Endothelial cell of umbilical vein (primary cell): ENCODE data around the gene GSTA5. TPM values are rescaled to one million over a fixed set of nuclear protein-coding genes. Genes with fewer than 3 reads are reported as not detected.
"Not testable (repeated sequence)": the region's sequence is repeated elsewhere in the genome, so short reads cannot be mapped to it uniquely, and the experiment has no call there.

ENCODE experiments used
- BruUV-seq: library from RNA; stranded (reverse); fragments of 400-500 nt; replicated peaks from 2 replicates; lab custom pipeline; 2021; lab: Mats Ljungman, UMichigan
- CTCF ChIA-PET: fragments of 300-600, 350-600 bp; sonication (Branson Sonifier 250); formaldehyde crosslinking; loops from one replicate; lab custom pipeline; 2021; ENCODE audit warnings: antibody characterized with exemption, inconsistent platforms; lab: Charles Lee
- POLR2A ChIA-PET: fragments of 300-600, 350-600 bp; sonication (Branson Sonifier 250); formaldehyde crosslinking; loops from one replicate; lab custom pipeline; 2021; ENCODE audit warnings: antibody characterized with exemption, inconsistent platforms; lab: Charles Lee
- DNase-seq: peaks from one replicate; pipeline ENCODE4 v3.0.0-alpha.2; 2011; ENCODE audit warnings: low read depth, low spot score
- FAIRE-seq: peaks from 2 replicates; lab custom pipeline; 2011; peaks lifted over from hg19 to GRCh38; lab: Jason Lieb, UNC
- H2AFZ ChIP-seq: 2 replicates; pipeline ENCODE4 v1.6.0; 2012; ENCODE audit warnings: low read depth, low read length, control low read depth, inconsistent platforms
- H3K27ac ChIP-seq: 2 replicates; pipeline ENCODE4 v1.5.1; 2011; ENCODE audit warnings: low read depth, mild to moderate bottlenecking, control low read depth, low read length, moderate library complexity; ENCODE audit not compliant: insufficient read depth
- H3K27me3 ChIP-seq, 2 experiments: 2 replicates each; pipeline versions ENCODE4 v1.6.0 to v1.6.1; 2011; ENCODE audit warnings: low read length in 2 of 2, mixed read lengths in 1 of 2; ENCODE audit not compliant: control insufficient read depth in 2 of 2, insufficient read depth in 2 of 2
- H3K36me3 ChIP-seq, 2 experiments: 2 replicates in 1 of 2; 3 replicates in 1 of 2; pipeline ENCODE4 v1.5.1; 2011; ENCODE audit warnings: low read length in 2 of 2, mild to moderate bottlenecking in 1 of 2, moderate library complexity in 1 of 2; ENCODE audit not compliant: control insufficient read depth in 2 of 2, insufficient read depth in 2 of 2; ENCODE audit errors: extremely low read depth in 1 of 2
- H3K4me1 ChIP-seq: 3 replicates; pipeline ENCODE4 v1.5.1; 2011; ENCODE audit warnings: mild to moderate bottlenecking, low read length; ENCODE audit not compliant: control insufficient read depth, insufficient read depth; ENCODE audit errors: extremely low read depth
- H3K4me2 ChIP-seq: 2 replicates; pipeline ENCODE4 v1.6.1; 2011; ENCODE audit warnings: low read length, control low read depth, mixed read lengths; ENCODE audit not compliant: insufficient read depth
- H3K4me3 ChIP-seq, 3 experiments: fragments of 200-600 bp in 1 of 3; sonication (generic), shearing (Covaris generic) in 1 of 3; replicated peaks in 1 of 3; 2 replicates each; pipeline ENCODE4 v1.5.1; 2011 to 2016; ENCODE audit warnings: control low read depth in 3 of 3, low read length in 3 of 3, mild to moderate bottlenecking in 2 of 3, inconsistent platforms in 1 of 3, low read depth in 1 of 3, moderate library complexity in 1 of 3; ENCODE audit not compliant: insufficient read depth in 1 of 3
- H3K79me2 ChIP-seq: 2 replicates; pipeline ENCODE4 v1.6.0; 2012; ENCODE audit warnings: low read length, inconsistent platforms; ENCODE audit not compliant: control insufficient read depth, insufficient read depth
- H3K9ac ChIP-seq: replicated peaks from 2 replicates; pipeline ENCODE3; 2011; ENCODE audit warnings: low read length, control low read depth; ENCODE audit not compliant: insufficient read depth; ENCODE audit errors: extremely low read depth
- H3K9me1 ChIP-seq: replicated peaks from 3 replicates; pipeline ENCODE4 v1.6.0; 2011; ENCODE audit warnings: mild to moderate bottlenecking, low read length; ENCODE audit not compliant: control insufficient read depth, insufficient read depth; ENCODE audit errors: extremely low read depth
- H3K9me3 ChIP-seq: replicated peaks from 2 replicates; pipeline ENCODE4 v1.5.1; 2012; ENCODE audit warnings: low read length, inconsistent platforms; ENCODE audit not compliant: control insufficient read depth, insufficient read depth
- H4K20me1 ChIP-seq: replicated peaks from 2 replicates; pipeline ENCODE3; 2011; ENCODE audit warnings: mild to moderate bottlenecking, low read length; ENCODE audit not compliant: control insufficient read depth, insufficient read depth; ENCODE audit errors: extremely low read depth
- EZH2 ChIP-seq: IDR thresholded peaks from 2 replicates; pipeline ENCODE4 v1.6.1; 2012; ENCODE audit warnings: borderline replicate concordance, low read depth, mild to moderate bottlenecking, moderate library complexity, low read length, inconsistent platforms; ENCODE audit not compliant: severe bottlenecking
- FOS ChIP-seq: IDR thresholded peaks from 2 replicates; pipeline ENCODE4 v1.6.1; 2011; ENCODE audit warnings: mild to moderate bottlenecking, low read length, moderate library complexity, borderline replicate concordance; ENCODE audit not compliant: insufficient read depth
- GATA2 ChIP-seq: IDR thresholded peaks from 2 replicates; pipeline ENCODE4 v1.7.0; 2011; ENCODE audit warnings: low read depth, mild to moderate bottlenecking, moderate library complexity, mixed read lengths, low read length; ENCODE audit not compliant: insufficient read length, insufficient read depth
- JUN ChIP-seq: IDR thresholded peaks from 2 replicates; pipeline ENCODE4 v1.6.1; 2011; ENCODE audit warnings: borderline replicate concordance, low read depth; ENCODE audit not compliant: insufficient read length, insufficient read depth
- MYC ChIP-seq: IDR thresholded peaks from one replicate; pipeline ENCODE4 v1.6.1; 2011; ENCODE audit warnings: mild to moderate bottlenecking, low read depth, low read length
- POLR2A ChIP-seq: IDR thresholded peaks from 2 replicates; pipeline ENCODE4 v1.6.1; 2012; ENCODE audit warnings: low read depth, mild to moderate bottlenecking, control low read depth, low read length
- POLR2AphosphoS5 ChIP-seq: IDR thresholded peaks from 2 replicates; pipeline ENCODE4 v1.6.1; 2012; ENCODE audit warnings: low read depth, mild to moderate bottlenecking, control low read depth, low read length, moderate library complexity; ENCODE audit not compliant: insufficient read depth
- dilution Hi-C: fragments of 300-500 bp; cut with MboI; formaldehyde crosslinking; loops from one replicate; pipeline ENCODE4 v1.15.0; 2019; ENCODE audit warnings: low sequenced_read_pairs; ENCODE audit not compliant: extremely low pct_ligation_motif_present
- intact Hi-C: fragments of 100-400 bp; cut with micrococcal nuclease; formaldehyde crosslinking; loops from one replicate; pipeline ENCODE4 v1.10.0; 2022
- polyA plus RNA-seq, 4 experiments: library from polyadenylated mRNA; depleted of rRNA in 3 of 4; stranded (reverse) in 3 of 4; unstranded in 1 of 4; fragments of >200 nt; gene quantifications; 2 replicates each; pipeline versions ENCODE4 v1.2.1 to v1.2.3, GENCODE V29; 2011 to 2012; ENCODE audit warnings: missing spikeins in 1 of 4
- total RNA-seq: library from RNA; stranded (reverse); gene quantifications from 2 replicates; pipeline ENCODE4 v1.2.3, GENCODE V29; 2021
- TF ChIP-seq, protein P1 (sequence below): IDR thresholded peaks from 2 replicates; pipeline ENCODE4 v1.6.1; 2011; ENCODE audit not compliant: insufficient read depth, insufficient read length
- TF ChIP-seq, protein P2 (sequence below), 2 donors: IDR thresholded peaks; 1 replicate in 1 of 2; 2 replicates in 1 of 2; pipeline ENCODE4 v1.5.1; 2011; ENCODE audit warnings: low read length in 2 of 2, mild to moderate bottlenecking in 2 of 2, moderate library complexity in 2 of 2, control low read depth in 1 of 2, inconsistent platforms in 1 of 2, low read depth in 1 of 2; ENCODE audit not compliant: insufficient read depth in 1 of 2; ENCODE audit errors: extremely low read depth in 1 of 2

GSTA5 gene
- total and polyA plus RNA-seq, 2 donors (not counting 3 experiments of a cell fraction or from before 2014, with no cell fraction given) = not detected

DNA sequence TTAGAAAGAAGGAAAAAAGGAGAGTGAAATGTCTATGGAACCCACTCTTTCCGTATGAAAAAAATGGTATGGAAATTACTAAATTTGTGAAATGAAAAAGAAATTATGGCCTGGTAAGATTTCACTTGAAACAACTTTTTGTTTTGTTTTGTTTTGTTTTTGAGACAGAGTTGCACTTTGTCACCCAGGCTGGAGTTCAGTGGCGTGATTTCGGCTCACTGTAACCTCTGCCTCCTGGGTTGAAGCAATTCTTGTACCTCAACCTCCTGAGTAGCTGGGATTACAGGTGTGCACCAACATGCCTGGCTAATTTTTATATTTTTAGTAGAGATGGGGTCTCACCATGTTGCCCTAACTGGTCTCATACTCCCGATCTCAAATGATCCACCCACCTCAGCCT lies 17.8 kb upstream of the GSTA5 start:
- no peak for DNase-seq
- ChIA-PET CTCF (no interaction called here), POLR2A (no interaction called here)
- Histone ChIP-seq H3K9me1 (no peaks in the 10 kb centered on the region), H3K9ac (no peak overlapping the region), H3K4me3 (no peak overlapping the region), H3K4me1 (no peaks in the 10 kb centered on the region), H3K4me2 (no peak overlapping the region), H2AFZ (no peak overlapping the region), H3K27me3 (no peaks in the 10 kb centered on the region), H4K20me1 (no peaks in the 10 kb centered on the region), H3K36me3 (no peaks in the 10 kb centered on the region), H3K79me2 (no peaks in the 10 kb centered on the region), H3K9me3 (no peaks in the 10 kb centered on the region), H3K27ac (no peak overlapping the region)
- no TSS peak for BruUV-seq
- no peak for TF ChIP-seq EZH2
- TF ChIP-seq FOS = no peak
- TF ChIP-seq GATA2 = no peak
- TF ChIP-seq, protein P1, sequence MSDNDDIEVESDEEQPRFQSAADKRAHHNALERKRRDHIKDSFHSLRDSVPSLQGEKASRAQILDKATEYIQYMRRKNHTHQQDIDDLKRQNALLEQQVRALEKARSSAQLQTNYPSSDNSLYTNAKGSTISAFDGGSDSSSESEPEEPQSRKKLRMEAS = no peak
- no peak for TF ChIP-seq POLR2AphosphoS5
- TF ChIP-seq, protein P2, sequence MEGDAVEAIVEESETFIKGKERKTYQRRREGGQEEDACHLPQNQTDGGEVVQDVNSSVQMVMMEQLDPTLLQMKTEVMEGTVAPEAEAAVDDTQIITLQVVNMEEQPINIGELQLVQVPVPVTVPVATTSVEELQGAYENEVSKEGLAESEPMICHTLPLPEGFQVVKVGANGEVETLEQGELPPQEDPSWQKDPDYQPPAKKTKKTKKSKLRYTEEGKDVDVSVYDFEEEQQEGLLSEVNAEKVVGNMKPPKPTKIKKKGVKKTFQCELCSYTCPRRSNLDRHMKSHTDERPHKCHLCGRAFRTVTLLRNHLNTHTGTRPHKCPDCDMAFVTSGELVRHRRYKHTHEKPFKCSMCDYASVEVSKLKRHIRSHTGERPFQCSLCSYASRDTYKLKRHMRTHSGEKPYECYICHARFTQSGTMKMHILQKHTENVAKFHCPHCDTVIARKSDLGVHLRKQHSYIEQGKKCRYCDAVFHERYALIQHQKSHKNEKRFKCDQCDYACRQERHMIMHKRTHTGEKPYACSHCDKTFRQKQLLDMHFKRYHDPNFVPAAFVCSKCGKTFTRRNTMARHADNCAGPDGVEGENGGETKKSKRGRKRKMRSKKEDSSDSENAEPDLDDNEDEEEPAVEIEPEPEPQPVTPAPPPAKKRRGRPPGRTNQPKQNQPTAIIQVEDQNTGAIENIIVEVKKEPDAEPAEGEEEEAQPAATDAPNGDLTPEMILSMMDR (IDR thresholded peaks at IDR 0.05; ENCODE audit: extremely low read depth in 1 of 2, insufficient read depth in 1 of 2, low read depth in 1 of 2, low read length in 2 of 2) = no peak
- TF ChIP-seq MYC = no peak
- TF ChIP-seq JUN = no peak
- TF ChIP-seq POLR2A = no peak
- no peak for FAIRE-seq
- dilution Hi-C loops = no loop called here
- intact Hi-C loops = no loop called here

DNA sequence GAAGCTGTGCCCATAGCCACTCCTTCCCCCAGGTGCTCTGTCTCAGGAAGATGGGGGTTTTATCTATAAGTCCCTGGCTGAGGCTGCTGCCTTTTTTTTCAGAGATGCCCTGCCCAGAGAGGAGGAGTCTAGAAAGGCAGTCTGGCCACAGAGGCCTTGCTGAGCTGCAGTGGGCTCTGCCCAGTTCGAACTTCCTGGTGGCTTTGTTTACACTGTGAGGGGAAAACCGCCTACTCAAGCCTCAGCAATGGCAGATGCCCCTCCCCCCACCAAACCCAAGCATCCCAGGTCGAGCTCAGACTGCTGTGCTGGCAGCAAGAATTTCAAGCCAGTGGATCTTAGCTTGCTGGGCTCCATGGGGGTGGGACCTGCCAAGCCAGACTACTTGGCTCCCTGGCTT lies 15.5 kb upstream of the GSTA5 start:
- H3K9me3 ChIP-seq, H4K20me1 ChIP-seq, H3K27me3 ChIP-seq, H3K4me3 ChIP-seq, H3K4me1 ChIP-seq, H3K36me3 ChIP-seq, POLR2A ChIA-PET, intact Hi-C loops, dilution Hi-C loops, FAIRE-seq, CTCF ChIA-PET, H3K9ac ChIP-seq, H3K9me1 ChIP-seq, H3K79me2 ChIP-seq, H2AFZ ChIP-seq, DNase-seq, H3K27ac ChIP-seq, BruUV-seq, H3K4me2 ChIP-seq: not testable (repeated sequence)
